Activated naive CD8-positive, alpha-beta T cell treated with anti-CD3 and anti-CD28 coated beads, Interleukin-2, amount 50 U/mL, for 24 hours (primary cell): ENCODE measurements around the gene HFE.

ENCODE experiments used
- ATAC-seq: fragments of 150-1000 bp; cut with Tn5 transposase; one replicate; pipeline ENCODE4 v1.10.0; 2021
- DNase-seq: peaks from one replicate; pipeline ENCODE4 v3.0.0; 2021
- H3K27ac Mint-ChIP-seq: one replicate; pipeline ENCODE4 v1.8.0; 2021; ENCODE audit warnings: mild to moderate bottlenecking, mixed read lengths
- H3K27me3 Mint-ChIP-seq: one replicate; pipeline ENCODE4 v1.8.0; 2021; ENCODE audit warnings: mixed read lengths
- H3K36me3 Mint-ChIP-seq: one replicate; pipeline ENCODE4 v1.8.0; 2021; ENCODE audit warnings: low read depth, mixed read lengths
- H3K4me1 Mint-ChIP-seq: one replicate; pipeline ENCODE4 v1.8.0; 2021; ENCODE audit warnings: mixed read lengths
- H3K4me3 Mint-ChIP-seq: one replicate; pipeline ENCODE4 v1.8.0; 2021; ENCODE audit warnings: mild to moderate bottlenecking, moderate library complexity, mixed read lengths
- H3K9me3 Mint-ChIP-seq: one replicate; pipeline ENCODE4 v1.8.0; 2021; ENCODE audit warnings: mixed read lengths

The HFE gene

DNA sequence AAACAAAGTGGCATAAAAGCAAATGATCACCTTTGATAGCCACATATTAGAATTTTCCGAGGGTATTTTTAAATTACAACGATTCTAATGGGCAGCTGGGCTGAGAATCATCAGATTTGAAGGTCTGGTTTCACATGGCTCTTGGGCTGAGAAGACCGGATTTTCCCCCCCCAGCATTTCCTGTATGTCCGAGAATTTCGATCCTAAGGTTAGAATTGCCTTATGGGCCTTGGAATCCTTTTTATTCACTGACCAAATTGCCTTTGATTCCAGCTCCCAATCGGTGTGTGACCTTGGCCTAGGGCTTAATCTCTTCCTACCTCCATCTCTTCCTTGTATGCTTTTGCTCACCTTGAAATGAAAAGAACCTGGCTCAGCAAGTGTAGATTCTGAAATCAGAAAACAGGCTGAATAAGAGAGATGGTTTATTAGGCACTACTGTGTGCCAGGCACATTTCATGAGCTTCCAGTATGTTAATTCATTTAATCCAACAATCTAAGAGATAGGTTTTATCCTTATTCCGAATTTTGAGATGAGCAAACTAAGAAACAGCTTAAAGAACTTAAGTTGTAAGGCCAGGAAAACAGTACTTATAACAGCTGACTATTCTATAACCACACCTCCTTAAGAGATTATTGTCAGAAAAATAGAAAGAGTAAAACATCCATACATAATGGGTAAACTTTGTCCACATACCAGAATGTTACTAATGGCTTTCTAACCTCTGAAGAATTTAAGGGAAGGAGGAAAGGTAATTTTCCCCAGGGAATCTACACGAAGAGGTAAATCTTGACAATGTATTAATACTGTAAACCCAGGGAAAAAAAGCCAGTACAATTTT is 39.4 kb downstream of the HFE start:
- peaks cover 3% of the 10 kb centered on the region for H3K9me3 Mint-ChIP-seq
- H3K27me3 Mint-ChIP-seq = peaks cover 9% of the 10 kb centered on the region
- H3K36me3 Mint-ChIP-seq = peaks cover 24% of the 10 kb centered on the region
- DNase-seq = no peak
- peaks cover 65% of the 10 kb centered on the region for H3K4me1 Mint-ChIP-seq
- no peak for ATAC-seq
- peak overlapping the region; percentile 87 for H3K27ac Mint-ChIP-seq
- H3K4me3 Mint-ChIP-seq = peak overlapping the region; percentile 91

DNA sequence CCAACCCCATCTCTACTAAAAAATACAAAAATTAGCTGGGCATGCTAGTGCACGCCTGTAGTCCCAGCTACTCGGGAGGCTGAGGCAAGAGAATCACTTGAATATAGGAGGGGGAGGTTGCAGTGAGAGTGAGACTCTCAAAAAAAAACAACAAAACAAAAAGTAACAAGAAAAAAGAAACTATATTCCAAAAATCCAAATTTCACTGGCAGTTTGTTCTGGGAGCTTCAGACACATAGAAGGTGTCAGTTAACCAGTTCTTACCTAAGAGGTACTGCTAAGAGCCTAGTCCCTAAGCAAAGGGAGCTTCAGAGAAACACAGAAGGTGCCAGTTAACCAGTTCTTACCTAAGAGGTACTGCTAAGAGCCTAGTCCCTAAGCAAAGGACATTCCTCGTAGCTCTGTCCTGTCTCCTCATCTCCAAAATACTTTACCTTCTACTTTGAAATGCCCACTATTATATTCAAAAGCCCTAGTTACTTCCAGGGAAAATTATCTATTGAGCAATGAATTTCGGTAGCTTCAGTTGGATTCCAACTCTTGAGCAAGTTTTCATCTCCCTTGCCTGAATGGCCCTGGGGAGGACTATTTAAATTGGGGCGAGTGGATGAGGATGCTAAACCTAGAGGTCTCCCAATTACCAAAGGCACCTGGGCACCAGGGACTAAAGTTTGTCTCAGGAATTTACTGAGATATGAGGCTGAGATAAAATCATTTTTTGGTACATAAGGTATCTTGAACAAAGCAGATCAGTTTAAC is 41.0 kb downstream of the HFE start:
- no peak for ATAC-seq
- Mint-ChIP-seq H3K4me1 (peaks cover 59% of the 10 kb centered on the region), H3K36me3 (peaks cover 25% of the 10 kb centered on the region), H3K27me3 (peaks cover 6% of the 10 kb centered on the region), H3K27ac (peak overlapping the region; percentile 87), H3K9me3 (peaks cover 3% of the 10 kb centered on the region), H3K4me3 (peak overlapping the region; percentile 91)
- no peak for DNase-seq

DNA sequence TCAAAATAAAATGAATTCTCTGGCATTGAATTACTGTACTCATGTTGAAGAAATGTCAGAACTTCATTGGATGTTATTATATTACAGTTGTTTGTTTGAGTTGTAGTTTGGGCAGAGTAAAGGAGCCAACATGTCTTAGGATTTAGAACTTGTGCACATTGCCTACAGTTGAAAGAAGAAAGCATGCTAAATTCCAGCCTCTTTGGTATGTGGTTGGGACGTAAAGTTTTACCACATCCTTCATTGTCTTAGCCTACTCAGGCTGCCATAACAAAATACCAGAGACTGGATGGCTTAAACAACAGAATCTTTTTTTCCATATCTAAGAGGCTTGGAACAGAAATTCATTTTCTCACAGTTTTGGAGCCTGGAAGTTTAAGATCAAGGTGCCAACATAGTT is 42.4 kb downstream of the HFE start:
- no peak overlapping the region for H3K27ac Mint-ChIP-seq
- H3K36me3 Mint-ChIP-seq = peaks cover 18% of the 10 kb centered on the region
- no peak for DNase-seq
- H3K27me3 Mint-ChIP-seq = no peaks in the 10 kb centered on the region
- H3K4me1 Mint-ChIP-seq = peaks cover 52% of the 10 kb centered on the region
- ATAC-seq = no peak
- no peak overlapping the region for H3K4me3 Mint-ChIP-seq
- H3K9me3 Mint-ChIP-seq = peaks cover 3% of the 10 kb centered on the region

DNA sequence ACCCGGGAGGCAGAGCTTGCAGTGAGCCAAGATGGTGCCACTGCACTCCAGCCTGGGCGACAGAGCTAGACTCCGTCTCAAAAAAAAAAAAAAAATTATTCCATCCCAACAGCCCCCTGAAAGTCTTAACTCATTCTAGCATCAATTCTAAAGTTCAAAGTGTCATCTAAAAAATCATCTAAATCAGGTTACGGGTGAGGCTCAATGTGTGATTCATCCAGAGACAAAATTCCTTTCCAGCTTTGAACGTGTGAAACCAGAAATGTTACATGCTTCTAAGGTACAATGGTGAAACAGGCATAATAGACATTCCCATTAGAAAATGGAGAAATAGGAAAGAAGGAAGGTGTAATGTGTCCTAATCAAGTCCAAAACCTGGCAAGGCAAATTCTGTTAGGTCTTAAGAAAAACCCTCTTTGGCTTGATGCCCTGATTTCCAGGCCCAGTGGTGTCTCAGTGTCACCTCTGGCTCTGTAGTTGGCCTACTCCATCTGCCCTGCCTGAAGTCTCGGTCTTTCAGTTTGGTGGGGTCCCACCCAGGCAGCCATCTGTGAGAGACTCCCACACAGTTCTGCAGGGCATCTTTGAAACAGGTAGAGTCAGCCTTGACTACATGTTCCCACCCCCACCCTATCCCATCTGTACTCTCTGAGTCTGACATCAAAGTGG is 43.5 kb downstream of the HFE start:
- H3K4me1 Mint-ChIP-seq = peaks cover 52% of the 10 kb centered on the region
- DNase-seq = no peak
- H3K9me3 Mint-ChIP-seq = peaks cover 3% of the 10 kb centered on the region
- no peak for ATAC-seq
- no peaks in the 10 kb centered on the region for H3K27me3 Mint-ChIP-seq
- H3K4me3 Mint-ChIP-seq = no peak overlapping the region
- peaks cover 18% of the 10 kb centered on the region for H3K36me3 Mint-ChIP-seq
- H3K27ac Mint-ChIP-seq = peak overlapping the region; percentile 15

DNA sequence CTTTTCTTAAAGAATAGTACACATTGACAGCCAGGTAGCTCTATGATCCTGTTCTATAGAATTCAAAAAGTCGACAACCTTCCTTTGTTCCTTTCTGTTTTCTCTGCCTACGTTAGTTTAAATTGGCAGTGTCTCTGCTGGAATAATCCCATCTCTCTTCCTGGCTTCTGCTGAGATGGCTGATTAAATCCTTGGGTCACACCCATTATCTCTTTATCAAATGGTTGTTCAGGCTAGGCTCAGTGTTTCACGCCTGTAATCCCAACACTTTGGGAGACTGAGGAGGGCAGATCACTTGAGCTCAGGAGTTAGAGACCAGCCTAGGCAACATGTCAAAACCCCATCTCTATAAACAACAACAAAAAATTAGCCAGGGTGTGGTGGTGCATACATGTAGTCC is 44.4 kb downstream of the HFE start:
- Mint-ChIP-seq H3K9me3 (peaks cover 3% of the 10 kb centered on the region), H3K27me3 (no peaks in the 10 kb centered on the region), H3K4me3 (no peak overlapping the region), H3K36me3 (peaks cover 18% of the 10 kb centered on the region), H3K27ac (peak overlapping the region; percentile 70), H3K4me1 (peaks cover 54% of the 10 kb centered on the region)
- ATAC-seq (no peak), DNase-seq (no peak)

DNA sequence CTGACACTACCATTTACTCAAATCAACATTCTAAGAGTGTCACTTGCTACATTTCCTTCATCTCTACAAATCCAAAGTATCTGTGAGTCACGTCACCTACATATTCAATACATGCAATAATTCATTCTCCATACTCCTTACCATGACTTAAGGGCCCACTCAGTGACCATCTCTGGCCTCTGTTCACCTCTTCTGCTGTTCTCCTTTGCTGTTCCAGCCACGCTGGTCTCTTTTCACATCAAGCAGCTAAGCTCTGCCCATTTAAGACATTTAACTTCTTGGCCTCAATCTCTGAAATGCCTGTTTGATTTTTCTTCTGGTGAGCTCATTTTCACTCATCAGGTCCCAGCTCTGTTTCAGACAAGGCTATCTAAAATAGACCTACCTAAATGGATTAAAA is 46.5 kb downstream of the HFE start:
- H3K36me3 Mint-ChIP-seq = peaks cover 7% of the 10 kb centered on the region
- H3K27me3 Mint-ChIP-seq = no peaks in the 10 kb centered on the region
- no peak overlapping the region for H3K4me3 Mint-ChIP-seq
- no peak overlapping the region for H3K27ac Mint-ChIP-seq
- H3K4me1 Mint-ChIP-seq = peaks cover 33% of the 10 kb centered on the region
- DNase-seq (no peak), ATAC-seq (no peak)
- peaks cover 3% of the 10 kb centered on the region for H3K9me3 Mint-ChIP-seq

DNA sequence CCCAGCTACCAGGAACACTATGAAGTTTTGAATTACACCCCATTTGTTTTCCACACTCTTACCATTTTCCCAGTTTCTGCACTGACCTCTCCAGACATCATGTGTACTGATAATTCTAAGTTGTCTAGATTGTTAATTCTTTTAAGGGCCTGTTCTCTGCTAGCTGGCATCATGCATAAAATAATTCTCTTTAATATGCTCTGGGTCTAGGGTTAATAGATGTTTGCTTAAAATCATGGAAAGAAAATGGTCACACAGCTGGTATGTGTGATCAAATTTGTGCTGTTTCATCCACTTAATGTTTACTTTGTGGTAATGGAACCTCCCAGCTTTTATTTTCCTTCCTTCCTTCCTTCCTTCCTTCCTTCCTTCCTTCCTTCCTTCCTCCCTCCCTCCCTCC is 49.1 kb downstream of the HFE start:
- H3K4me1 Mint-ChIP-seq = peaks cover 19% of the 10 kb centered on the region
- H3K9me3 Mint-ChIP-seq = no peaks in the 10 kb centered on the region
- ATAC-seq (no peak), DNase-seq (no peak)
- H3K36me3 Mint-ChIP-seq = peaks cover 5% of the 10 kb centered on the region
- H3K27ac Mint-ChIP-seq = no peak overlapping the region
- H3K4me3 Mint-ChIP-seq = no peak overlapping the region
- no peaks in the 10 kb centered on the region for H3K27me3 Mint-ChIP-seq

DNA sequence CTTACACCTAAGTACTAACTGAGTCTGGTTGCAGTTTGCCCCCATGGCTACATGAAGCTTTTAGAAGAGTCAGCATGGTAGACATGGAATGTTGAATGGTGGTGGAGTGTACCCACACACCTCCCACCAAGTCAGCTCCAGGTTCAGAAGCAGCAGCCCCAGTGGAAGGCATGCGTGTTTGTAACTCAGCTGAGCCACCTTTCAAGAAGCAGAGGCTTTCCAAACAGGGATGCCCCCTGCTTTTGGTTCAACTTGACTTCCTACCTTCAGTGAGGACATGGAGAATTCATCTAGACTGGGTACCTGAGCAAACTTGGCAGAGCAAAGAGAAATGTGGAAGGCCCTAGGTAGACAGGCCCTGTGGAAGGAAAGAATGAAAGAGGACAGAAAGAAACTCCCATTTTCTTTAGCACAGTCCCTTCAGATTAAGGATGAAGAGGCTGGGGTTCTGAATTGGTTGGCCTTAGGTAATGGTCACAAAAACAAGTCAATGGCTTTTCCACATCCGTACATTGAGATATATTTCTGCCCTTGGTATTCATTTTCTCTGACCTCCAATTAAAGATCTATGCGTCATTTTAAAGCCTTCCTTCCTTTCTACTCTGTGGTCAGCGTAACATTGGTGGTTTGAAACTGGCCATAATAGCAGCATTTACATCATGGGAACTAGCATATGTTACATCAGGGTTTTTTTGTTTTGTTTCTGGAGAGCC is 53.2 kb downstream of the HFE start:
- H3K27ac Mint-ChIP-seq = no peak overlapping the region
- no peak overlapping the region for H3K4me3 Mint-ChIP-seq
- H3K4me1 Mint-ChIP-seq = peaks cover 4% of the 10 kb centered on the region
- no peaks in the 10 kb centered on the region for H3K27me3 Mint-ChIP-seq
- no peak for ATAC-seq
- H3K9me3 Mint-ChIP-seq = no peaks in the 10 kb centered on the region
- peaks cover 3% of the 10 kb centered on the region for H3K36me3 Mint-ChIP-seq
- no peak for DNase-seq

DNA sequence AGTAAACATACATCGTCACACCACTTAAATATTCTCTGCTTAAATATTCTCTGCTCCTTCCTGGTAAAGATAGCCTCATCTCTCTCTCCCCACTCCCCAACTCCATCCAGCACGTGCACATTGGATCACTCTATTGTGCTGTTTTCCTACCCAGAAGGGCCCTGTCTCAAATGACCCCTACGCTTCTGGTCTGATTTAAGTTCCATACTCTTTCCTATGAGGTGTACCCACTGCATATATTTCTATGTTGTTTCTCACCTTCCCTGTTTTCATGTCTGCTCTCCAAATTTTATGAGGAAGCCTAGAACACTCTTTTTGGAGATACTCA is 53.7 kb downstream of the HFE start:
- Mint-ChIP-seq H3K9me3 (no peaks in the 10 kb centered on the region), H3K4me1 (peaks cover 3% of the 10 kb centered on the region), H3K27ac (no peak overlapping the region), H3K36me3 (peaks cover 3% of the 10 kb centered on the region), H3K27me3 (no peaks in the 10 kb centered on the region), H3K4me3 (no peak overlapping the region)
- DNase-seq = no peak
- ATAC-seq = no peak

DNA sequence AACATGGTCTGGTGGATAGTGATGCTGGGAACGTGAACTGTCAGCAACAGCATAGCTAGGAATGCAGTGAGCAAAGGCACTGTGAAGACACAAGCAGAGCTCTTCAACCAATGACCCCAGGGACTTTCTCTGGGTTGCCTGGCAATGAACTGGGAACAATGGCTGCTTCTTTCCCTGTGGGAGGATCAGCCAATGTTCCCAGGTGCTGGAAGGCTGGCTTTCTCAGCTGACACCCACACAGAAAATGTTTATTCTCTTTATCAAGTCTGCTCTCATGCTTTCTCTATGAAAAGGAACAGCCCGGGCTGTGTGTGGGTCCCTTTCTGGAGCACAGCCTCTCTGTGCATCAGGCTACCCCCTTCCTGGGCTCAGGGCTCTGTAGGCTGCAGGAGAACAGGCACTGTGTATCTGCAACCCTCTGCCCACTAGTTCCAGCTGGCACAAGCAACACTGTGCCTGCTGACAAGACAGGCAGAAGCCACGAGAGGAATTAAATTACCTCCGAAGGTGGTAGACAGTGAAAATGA is 54.2 kb downstream of the HFE start:
- Mint-ChIP-seq H3K4me1 (no peaks in the 10 kb centered on the region), H3K27me3 (no peaks in the 10 kb centered on the region)
- ATAC-seq = no peak

DNA sequence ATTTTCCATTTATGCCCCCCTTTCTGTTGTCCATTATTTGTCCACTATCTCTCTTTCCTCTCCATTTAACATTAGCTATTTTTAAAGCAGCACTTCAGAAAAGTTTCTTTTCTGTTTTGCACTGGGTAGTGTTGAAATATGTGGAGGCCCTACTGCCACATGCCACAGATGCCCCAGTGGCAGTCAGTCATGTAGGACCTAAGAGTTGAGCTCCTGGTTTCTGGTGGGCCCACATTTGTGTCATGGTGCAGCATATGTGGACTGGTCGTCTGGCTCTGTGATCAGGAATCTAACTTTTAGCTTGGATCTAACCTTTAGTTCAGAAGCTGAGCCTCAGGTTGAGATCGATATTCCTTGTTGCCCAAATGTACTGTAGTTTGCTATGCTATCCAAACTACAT is 54.8 kb downstream of the HFE start:
- ATAC-seq (no peak), DNase-seq (no peak)
- Mint-ChIP-seq H3K4me1 (no peaks in the 10 kb centered on the region), H3K9me3 (no peaks in the 10 kb centered on the region), H3K27me3 (no peaks in the 10 kb centered on the region), H3K27ac (no peak overlapping the region), H3K36me3 (peaks cover 2% of the 10 kb centered on the region), H3K4me3 (no peak overlapping the region)

More for the DNA sequence above, 54.2 kb downstream of the HFE start:
- no peak for DNase-seq
- peaks cover 2% of the 10 kb centered on the region for H3K36me3 Mint-ChIP-seq
- no peak overlapping the region for H3K4me3 Mint-ChIP-seq
- H3K27ac Mint-ChIP-seq = no peak overlapping the region
- no peaks in the 10 kb centered on the region for H3K9me3 Mint-ChIP-seq
